ENCODE data around the gene NEMP2.

NEMP2 gene

DNA sequence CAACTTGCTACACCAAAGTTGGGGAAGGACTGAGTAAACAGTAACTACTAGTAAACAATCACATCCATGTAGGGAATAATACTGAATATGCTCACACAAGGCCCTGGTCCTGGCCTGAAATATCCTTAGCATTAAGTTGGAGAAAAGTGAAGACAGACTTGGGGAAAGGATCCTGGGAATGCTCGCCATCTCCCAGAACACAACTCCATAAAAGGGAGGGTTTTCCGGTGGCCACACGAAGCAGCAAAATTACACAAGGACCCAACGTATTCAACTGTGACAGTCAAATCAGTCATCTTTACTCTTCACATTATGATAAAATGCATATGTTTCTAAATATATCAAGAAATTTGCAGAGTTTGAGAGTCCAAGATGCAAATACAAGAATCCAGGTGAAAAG is 7.3 kb downstream of the NEMP2 start:
- TF ChIP-seq ZFP30 (CRISPR knock-in tag; IDR thresholded peaks at IDR 0.05) = no peak
- TF ChIP-seq TOX (CRISPR knock-in tag; IDR thresholded peaks at IDR 0.05; ENCODE audit: borderline replicate concordance) = no peak
- TF ChIP-seq BACH2 (CRISPR knock-in tag; IDR thresholded peaks at IDR 0.05; ENCODE audit: borderline replicate concordance) = no peak
- no peak for TF ChIP-seq ZNF565 (CRISPR knock-in tag; conservative IDR thresholded peaks at IDR 0.05; ENCODE audit: low read depth)
- TF ChIP-seq ZFP3 (CRISPR knock-in tag; IDR thresholded peaks at IDR 0.05) = no peak
- no peak for TF ChIP-seq CSRNP3 (CRISPR knock-in tag; IDR thresholded peaks at IDR 0.05)
- TF ChIP-seq CSDC2 (CRISPR knock-in tag; IDR thresholded peaks at IDR 0.05) = no peak
- TF ChIP-seq PPARA (CRISPR knock-in tag; IDR thresholded peaks at IDR 0.05; ENCODE audit: borderline replicate concordance) = no peak
- TF ChIP-seq RARB (CRISPR knock-in tag; IDR thresholded peaks at IDR 0.05) = no peak
- TF ChIP-seq ARNTL (CRISPR knock-in tag; IDR thresholded peaks at IDR 0.05; ENCODE audit: borderline replicate concordance, low read depth) = no peak
- TF ChIP-seq GLIS3 (CRISPR knock-in tag; IDR thresholded peaks at IDR 0.05) = no peak
- TF ChIP-seq TCF4 (CRISPR knock-in tag; IDR thresholded peaks at IDR 0.05; ENCODE audit: borderline replicate concordance) = no peak
- no peak for TF ChIP-seq ZC3H10 (CRISPR knock-in tag; IDR thresholded peaks at IDR 0.05)
- no peak for ATAC-seq

DNA sequence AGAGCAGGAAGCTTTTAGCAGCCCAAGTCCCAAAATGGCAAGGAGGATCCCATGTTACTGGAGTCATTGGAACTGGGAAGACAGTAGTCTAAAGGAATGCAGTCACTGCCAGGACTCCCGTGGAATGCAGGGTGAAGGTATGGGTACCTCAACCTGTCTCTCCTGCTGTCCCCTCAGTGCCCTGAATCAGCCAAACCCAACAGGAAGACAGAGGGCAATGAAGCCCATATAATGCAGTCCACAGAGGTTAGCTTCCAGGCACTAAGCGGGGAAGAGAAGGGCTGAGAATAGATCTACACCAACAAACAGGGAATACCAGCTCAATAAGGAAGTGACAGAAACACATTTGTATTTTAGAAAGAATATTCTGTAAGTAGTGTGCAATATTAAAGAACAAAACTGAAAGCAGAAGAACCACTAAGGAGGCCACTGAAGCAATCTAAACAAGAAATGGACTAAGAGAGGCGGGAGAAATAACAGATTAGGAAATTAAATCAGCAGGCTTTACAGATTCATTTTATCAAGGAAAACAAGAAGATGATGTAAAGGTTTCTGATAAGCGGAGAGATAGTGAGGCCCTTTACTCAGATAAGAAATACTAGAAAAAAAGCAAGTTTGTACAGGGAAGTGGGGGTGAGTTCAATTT is 8.3 kb downstream of the NEMP2 start:
- TF ChIP-seq ARNTL (CRISPR knock-in tag; IDR thresholded peaks at IDR 0.05; ENCODE audit: borderline replicate concordance, low read depth) (no peak), PPARA (CRISPR knock-in tag; IDR thresholded peaks at IDR 0.05; ENCODE audit: borderline replicate concordance) (no peak), CSDC2 (CRISPR knock-in tag; IDR thresholded peaks at IDR 0.05) (no peak), ZNF70 (CRISPR knock-in tag; IDR thresholded peaks at IDR 0.05) (no peak), BACH2 (CRISPR knock-in tag; IDR thresholded peaks at IDR 0.05; ENCODE audit: borderline replicate concordance) (no peak), OSR1 (CRISPR knock-in tag; IDR thresholded peaks at IDR 0.05) (no peak), SNAI2 (CRISPR knock-in tag; IDR thresholded peaks at IDR 0.05) (no peak), CSRNP3 (CRISPR knock-in tag; IDR thresholded peaks at IDR 0.05) (no peak)
- no peak for ATAC-seq

GRCh38 chr2:190524928-190525327 is 9.6 kb downstream of the NEMP2 start:
- TF ChIP-seq ZNF565 (CRISPR knock-in tag; conservative IDR thresholded peaks at IDR 0.05; ENCODE audit: low read depth) = no peak
- TF ChIP-seq ZC3H10 (CRISPR knock-in tag; IDR thresholded peaks at IDR 0.05) = no peak
- TF ChIP-seq, protein P1, sequence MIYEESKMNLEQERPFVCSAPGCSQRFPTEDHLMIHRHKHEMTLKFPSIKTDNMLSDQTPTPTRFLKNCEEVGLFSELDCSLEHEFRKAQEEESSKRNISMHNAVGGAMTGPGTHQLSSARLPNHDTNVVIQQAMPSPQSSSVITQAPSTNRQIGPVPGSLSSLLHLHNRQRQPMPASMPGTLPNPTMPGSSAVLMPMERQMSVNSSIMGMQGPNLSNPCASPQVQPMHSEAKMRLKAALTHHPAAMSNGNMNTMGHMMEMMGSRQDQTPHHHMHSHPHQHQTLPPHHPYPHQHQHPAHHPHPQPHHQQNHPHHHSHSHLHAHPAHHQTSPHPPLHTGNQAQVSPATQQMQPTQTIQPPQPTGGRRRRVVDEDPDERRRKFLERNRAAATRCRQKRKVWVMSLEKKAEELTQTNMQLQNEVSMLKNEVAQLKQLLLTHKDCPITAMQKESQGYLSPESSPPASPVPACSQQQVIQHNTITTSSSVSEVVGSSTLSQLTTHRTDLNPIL (CRISPR knock-in tag; IDR thresholded peaks at IDR 0.05; ENCODE audit: low read depth) = no peak
- no peak for TF ChIP-seq CSRNP3 (CRISPR knock-in tag; IDR thresholded peaks at IDR 0.05)
- no peak for TF ChIP-seq PPARA (CRISPR knock-in tag; IDR thresholded peaks at IDR 0.05; ENCODE audit: borderline replicate concordance)
- TF ChIP-seq TSHZ2 (CRISPR knock-in tag; IDR thresholded peaks at IDR 0.05) = no peak
- TF ChIP-seq RARB (CRISPR knock-in tag; IDR thresholded peaks at IDR 0.05) = no peak
- no peak for ATAC-seq
